Stimulated activated CD8-positive, alpha-beta memory T cell treated with anti-CD3 and anti-CD28 coated beads, Interleukin-15, amount 100 ng/mL, for 48 hours (primary cell): ENCODE measurements around the gene GATA2.

Source experiments
- DNase-seq, 2 donors: peaks; one replicate each; pipeline ENCODE4 v3.0.0-alpha.2; 2020; ENCODE audit warnings: low read depth in 2 of 2

Gene GATA2

DNA sequence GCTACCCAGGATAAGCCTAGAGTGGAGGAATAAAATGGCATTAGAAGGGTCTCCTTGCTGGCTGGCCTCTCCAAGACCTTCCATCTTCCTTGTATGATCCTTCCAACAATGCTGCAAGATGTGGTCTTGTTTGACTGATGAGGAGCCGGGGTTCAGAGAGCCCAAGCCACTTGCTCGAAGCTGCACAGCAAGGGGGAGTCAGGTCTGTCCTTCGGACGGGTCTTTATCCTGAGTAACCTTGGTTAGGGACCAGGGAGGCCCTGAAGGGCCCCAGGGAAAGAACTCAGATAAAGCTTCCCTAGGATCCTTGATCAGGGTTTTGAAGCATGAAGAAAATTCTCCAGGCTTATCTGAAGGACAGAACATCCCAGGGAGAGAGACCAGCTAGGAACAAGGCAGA is 19.3 kb downstream of the GATA2 start:
- no peak for DNase-seq

DNA sequence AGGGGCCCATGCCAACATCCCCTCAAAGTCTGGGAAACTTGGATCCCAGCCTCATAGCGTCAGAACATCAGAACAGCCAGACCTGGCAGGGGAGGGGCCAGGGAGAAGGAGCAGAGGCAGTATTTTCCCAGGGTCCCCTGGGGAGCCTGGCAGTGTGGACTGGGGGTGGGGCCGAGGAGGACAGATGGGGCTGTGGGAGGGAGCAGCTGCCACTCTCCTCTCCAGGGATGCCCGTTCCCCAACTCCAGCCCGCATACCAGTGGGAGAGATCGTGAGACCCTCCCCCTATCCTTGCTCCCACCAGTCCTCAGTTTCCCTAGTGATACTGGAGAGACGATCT is 19.9 kb downstream of the GATA2 start:
- DNase-seq: no peak

DNA sequence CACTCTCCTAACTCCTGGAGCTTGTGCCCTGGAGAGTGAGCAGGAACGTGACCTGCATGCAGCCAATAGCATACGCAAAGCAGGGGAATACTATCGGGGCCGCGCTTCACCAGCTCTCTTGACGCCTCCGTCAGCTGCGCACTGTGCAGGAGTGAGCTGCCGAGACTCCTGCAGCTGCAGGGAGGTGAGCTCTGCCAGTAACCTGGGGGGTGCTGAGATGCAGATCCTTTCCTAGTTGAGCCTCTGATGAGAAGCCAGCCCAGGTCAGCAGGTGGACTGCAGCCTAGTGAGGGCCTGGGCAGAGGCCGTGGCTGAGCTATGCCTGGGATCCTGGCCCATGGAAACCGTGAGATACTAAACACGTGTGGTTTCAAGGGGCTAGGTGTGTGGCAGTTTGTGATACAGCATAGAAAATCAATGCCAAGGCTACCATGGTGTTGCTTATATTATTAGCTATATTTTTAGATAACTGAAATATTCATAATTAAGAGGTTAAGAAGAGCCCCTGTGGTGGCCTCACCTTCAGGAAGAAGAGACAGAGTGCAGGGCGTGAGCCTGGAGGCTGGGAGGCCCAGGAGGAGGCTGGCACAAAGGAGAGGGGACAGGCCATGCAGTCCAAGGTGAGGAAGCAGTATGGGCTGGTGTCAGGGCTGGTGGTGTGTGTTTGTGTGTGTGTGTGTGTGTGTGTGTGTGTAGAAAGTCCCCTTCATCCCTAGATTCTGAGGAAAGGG is 20.4 kb downstream of the GATA2 start:
- DNase-seq: no peak

DNA sequence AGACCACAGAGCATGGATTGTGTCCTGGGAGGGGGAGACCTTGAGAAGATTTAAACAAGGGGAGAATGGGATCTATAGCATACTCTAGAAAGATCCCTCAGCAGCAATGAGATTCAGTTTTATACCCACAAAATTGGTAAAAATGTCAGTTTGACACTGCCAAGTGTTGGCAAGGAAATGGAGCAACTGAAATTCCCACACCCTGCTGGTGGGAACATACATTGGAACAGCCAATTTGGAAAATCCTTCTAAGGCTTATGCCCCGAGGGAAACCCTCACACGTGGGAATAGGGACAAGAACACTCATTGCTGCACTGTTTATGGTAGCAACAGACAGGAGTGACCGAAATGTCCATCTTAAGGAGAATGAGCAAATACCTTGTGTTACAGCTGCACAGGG is 21.3 kb downstream of the GATA2 start:
- no peak for DNase-seq

- no peak for DNase-seq
Observed at GRCh38 chr3:128471110-128471509, 21.9 kb downstream of the GATA2 start.

DNA sequence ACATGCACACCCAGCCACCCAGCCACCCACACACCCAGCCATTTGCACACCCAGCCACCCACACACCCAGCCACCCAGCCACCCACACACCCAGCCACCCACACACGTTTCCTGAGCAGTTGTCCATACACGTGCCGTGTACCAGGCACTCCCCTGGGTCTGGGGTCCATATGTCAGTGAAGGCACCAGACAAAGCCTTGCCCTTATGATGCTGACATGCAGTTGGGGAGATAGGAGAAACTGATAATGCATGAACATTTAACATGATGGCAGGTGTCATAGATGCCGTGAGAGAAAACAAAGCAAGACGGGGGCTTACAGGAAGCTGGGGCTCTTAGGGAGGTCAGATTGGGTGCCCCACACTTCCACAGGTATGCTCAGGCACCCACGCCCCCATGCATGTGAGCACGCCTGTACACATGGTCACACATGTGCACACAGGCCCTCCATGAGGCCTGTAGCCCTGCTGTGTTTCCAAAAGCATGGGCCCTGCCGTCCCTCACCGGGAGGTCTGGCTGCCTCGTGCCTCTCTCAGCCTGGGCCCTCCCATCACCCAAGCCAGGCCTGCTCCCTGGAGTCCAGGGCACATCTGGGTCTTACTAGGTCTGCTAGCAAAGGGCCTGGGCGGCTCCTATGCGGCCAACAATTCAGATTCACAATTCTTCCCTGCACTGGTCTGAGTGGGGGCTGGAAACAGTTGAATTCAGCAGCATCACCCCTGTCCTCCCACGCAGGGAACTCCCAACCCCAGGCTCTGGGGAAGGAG is 22.7 kb downstream of the GATA2 start:
- no peak for DNase-seq

- DNase-seq: no peak
Observed at GRCh38 chr3:128469556-128469955, 23.4 kb downstream of the GATA2 start.

GRCh38 chr3:128468791-128469527 is 24.0 kb downstream of the GATA2 start:
- no peak for DNase-seq

DNA sequence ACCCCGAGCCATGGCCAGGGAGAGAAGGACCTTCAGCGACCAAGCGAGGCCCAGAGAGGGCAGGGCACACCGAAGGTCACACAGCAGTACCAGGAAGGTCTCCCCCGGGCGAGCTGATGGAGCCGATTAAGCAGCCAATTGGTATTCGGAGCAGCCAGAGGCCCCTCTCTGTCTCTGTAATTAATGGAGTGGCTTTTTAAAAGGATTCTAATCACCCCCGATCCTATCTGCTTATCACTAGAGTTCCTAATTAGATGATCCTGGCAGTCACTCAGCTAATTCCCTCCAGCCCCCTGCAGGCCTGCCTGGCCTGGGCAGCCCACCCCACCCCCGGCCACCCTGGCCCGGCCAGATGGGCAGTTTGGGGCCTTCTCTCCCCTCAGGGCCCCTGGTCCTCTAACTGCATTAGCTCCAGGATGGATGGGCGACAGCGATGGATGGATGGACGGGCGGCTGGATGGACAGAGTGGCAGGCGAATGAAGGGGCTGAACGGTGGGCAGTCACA is 24.7 kb downstream of the GATA2 start:
- no peak for DNase-seq

DNA sequence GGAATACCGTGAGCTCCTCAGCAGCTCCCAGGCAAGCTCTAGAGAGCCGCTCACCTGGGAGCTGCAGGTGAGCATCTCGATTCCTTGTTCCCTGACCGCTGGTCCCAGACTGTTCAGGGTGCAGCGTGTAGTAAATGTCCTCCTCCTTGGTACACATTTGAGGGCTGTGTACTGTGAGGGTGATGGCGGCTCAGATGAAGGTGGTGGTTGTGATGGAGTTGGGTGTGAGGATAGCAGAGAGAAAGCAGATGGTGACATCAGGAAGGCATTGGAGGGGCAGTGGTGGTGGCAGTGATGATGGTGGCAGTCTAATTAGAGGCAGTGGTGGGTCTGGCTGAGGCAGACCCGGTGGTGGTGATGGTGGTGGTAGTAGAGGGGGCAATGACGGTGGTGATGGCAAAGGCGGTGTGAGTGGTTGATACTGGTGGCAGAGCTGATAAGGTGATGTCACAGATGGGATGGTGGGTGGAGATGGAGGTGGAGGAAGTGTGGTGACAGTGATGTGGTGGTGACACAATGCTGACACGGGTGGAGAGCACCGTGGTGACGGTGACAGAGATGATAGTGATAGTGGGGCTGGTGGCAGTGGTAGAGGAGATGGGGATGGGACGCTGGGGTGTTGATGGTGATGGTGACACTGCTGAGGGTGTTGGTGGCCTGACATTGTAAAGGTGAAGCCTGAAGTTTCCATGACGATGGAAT is 26.0 kb downstream of the GATA2 start, which contains the start of gene DNAJB8:
TSS of gene DNAJB8 (minus strand) at position 51 of the 702 bp plus-strand sequence. CDS start 3,645 bp downstream, outside the sequence.
- peak in 1 of 2 donors; percentile 50 for DNase-seq

- DNase-seq: no peak
Observed at GRCh38 chr3:128464702-128465101, 28.3 kb downstream of the GATA2 start.

DNA sequence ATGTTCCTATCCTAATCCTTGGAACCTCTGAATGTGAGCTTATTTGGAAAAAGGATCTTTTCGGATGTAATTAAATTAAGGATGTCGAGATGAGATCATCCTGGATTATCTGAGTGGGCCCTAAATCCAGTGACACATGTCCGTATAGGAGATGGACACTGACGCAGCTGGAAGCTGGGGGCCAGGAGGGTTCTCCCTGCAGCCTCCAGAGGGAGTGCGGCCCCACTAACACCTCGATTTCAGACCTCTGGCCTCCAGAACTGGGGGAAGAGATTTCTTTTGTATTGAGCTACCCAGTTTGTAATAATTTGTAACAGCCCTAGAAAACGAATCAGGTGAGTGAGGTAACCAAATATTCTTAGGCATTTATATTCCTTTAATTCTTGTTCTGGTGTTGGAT is 28.8 kb downstream of the GATA2 start:
- DNase-seq: no peak

DNA sequence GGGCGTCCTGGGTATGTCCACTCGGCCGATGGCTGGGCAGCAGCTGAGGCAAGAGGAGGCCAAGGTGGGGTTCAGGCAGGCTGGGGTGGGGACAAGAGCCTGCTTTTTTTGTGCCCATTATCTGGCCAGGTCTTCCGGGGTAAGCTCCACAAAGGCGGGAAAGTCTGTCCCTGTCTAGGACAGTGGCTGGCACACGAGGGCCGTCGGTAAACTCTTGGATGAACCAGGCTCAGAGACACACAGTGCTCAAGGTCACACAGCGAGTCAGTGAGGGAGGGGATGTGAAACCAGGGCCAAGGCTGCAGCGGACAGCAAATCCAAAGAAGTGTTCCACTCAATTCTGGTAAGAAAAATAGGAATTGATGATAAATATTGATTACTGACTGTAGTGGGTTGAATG is 29.2 kb downstream of the GATA2 start:
- DNase-seq: no peak

DNA sequence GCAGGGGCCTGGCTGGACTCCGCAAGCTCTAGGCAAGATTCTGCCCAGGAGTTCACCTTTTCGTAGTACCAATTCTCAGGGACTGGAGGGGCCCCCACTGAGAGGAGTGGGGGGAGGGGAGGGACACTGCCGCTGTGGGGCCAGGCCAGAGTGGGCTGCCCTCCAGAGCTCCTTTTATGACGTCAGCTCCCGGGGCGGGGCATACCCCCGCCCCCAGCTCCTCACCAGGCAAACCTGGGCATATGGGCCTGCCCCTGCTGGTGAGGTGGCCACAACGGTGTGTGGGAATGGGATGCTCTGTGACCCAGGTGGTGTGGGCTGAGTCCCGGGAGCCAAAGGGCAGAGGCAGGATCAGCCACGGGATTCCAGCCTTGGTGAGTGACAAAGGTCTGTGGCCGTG is 29.6 kb downstream of the GATA2 start:
- DNase-seq: no peak

DNA sequence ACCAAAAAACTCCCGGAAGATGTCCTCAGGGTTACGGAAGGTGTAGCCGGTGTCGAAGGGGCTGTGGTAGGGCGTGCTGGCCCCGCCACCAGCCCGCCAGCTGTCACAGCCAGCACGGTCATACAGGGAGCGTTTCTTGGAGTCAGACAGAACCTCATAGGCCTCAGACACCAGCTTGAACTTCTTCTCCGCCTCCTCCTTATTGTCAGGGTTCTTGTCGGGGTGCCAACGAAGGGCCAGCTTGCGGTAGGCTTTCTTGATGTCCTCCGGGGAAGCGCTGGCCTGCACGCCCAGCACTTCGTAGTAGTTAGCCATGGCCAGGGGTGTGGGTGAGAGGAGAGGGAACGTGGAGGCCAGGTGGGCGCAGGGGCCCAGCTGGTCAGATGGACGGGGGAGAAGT is 30.1 kb downstream of the GATA2 start:
- DNase-seq: no peak

GRCh38 chr3:128462341-128462910 is 30.6 kb downstream of the GATA2 start:
- DNase-seq: no peak

GRCh38 chr3:128461731-128462130 is 31.3 kb downstream of the GATA2 start:
- no peak for DNase-seq

DNA sequence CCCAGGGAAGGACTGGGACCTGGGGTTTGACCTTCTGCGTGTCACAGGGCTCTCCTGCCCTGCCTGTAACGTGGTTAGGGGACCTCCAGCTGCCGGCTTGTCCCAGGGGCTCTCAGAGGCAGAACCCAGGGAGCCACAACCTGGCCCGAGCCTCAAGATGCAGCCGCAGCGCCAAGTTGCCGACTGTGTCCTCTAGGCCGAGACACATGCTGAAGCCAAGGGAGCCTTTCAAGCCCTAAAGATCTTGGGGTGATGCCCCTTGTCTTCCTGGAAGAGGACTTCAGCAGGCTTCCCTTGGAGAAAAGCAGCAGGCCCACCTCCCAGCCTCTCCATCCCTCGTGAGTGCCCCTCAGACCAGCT is 33.6 kb downstream of the GATA2 start:
- no peak for DNase-seq

DNA sequence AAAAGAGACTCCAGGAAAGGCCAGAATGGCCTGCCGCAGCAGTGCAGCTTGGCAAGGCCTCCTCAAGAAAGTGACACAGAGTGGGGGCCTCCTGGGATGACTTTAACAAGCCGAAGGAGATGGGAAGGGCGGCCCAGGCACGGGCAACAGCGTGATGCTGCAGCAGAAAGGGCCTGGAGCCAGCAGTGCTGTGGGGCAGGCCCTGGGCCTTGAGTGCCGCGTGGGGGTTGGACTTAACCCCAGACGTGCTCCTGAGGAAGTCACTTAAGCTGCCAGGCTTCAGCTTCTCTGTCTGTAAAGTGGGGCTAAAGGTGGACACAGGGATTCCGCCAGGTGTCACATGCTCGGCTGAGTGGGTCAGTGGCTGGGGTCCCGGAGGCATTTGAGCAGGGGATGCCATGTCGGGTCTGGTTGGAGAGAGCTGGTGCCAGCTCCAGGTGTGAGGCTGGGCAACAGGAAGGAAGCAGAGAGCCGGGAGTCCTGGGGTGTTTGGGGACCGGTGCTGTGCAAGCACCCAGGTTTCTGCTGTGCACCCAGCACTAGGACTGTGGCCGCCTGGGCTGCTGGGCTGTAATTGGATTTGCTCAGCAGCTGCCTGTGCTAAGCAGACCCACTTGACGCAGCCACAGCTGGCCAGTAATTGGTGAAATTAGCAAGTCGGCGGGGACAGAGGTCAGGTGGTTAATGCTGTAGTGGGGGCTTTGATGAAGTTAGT is 34.1 kb downstream of the GATA2 start:
- no peak for DNase-seq

GRCh38 chr3:128457937-128458336 is 35.1 kb downstream of the GATA2 start:
- DNase-seq: no peak
